Measurements from ENCODE around the gene ATP8B4.
"Not testable (repeated sequence)": the region's sequence is repeated elsewhere in the genome, so short reads cannot be mapped to it uniquely, and the experiment has no call there.

- TF ChIP-seq, protein P1, sequence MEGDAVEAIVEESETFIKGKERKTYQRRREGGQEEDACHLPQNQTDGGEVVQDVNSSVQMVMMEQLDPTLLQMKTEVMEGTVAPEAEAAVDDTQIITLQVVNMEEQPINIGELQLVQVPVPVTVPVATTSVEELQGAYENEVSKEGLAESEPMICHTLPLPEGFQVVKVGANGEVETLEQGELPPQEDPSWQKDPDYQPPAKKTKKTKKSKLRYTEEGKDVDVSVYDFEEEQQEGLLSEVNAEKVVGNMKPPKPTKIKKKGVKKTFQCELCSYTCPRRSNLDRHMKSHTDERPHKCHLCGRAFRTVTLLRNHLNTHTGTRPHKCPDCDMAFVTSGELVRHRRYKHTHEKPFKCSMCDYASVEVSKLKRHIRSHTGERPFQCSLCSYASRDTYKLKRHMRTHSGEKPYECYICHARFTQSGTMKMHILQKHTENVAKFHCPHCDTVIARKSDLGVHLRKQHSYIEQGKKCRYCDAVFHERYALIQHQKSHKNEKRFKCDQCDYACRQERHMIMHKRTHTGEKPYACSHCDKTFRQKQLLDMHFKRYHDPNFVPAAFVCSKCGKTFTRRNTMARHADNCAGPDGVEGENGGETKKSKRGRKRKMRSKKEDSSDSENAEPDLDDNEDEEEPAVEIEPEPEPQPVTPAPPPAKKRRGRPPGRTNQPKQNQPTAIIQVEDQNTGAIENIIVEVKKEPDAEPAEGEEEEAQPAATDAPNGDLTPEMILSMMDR (IDR thresholded peaks at IDR 0.05), result not testable (repeated sequence)
- TF ChIP-seq POLR2AphosphoS5 (IDR thresholded peaks at IDR 0.05; ENCODE audit: low read depth, low read length), result not testable (repeated sequence)
Observed at GRCh38 chr15:49963033-49963772, 155.8 kb downstream of the ATP8B4 start.

Measured in Panc1 (cell line).